Hindlimb muscle (tissue), 1 donor: Measurements from ENCODE around the gene CTNNA3. TPM values are rescaled to one million over a fixed set of nuclear protein-coding genes. Genes with fewer than 3 reads are reported as not detected.

Experiments
- DNase-seq: peaks from one replicate; pipeline ENCODE4 v3.0.0-alpha.2; 2013
- polyA plus RNA-seq: library from polyadenylated mRNA; unstranded; fragments of 120-200 nt; gene quantifications from one replicate; pipeline ENCODE4 v1.2.1, GENCODE V29; 2013; ENCODE audit not compliant: insufficient read length

Gene CTNNA3
- polyA plus RNA-seq, 1 donor = 7.5 TPM

DNA sequence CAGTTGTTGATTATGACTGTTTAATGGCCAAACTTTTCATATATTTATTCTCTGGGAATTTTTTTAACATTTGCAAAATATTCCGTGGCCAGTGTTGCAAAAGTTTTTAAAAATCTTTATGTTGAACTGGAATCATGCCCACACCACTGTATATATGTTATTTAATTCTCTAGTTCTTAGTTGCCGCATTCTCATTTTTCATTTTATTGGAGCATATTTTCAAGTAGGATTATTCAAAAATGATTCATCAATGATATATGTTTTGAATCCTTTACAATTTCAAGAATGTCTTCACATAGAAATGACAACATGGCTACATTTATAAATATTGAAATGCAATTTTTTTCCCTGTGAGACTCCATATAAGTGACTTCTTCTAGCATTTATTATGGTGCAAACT is 958.8 kb downstream of the CTNNA3 start:
- no peak for DNase-seq

DNA sequence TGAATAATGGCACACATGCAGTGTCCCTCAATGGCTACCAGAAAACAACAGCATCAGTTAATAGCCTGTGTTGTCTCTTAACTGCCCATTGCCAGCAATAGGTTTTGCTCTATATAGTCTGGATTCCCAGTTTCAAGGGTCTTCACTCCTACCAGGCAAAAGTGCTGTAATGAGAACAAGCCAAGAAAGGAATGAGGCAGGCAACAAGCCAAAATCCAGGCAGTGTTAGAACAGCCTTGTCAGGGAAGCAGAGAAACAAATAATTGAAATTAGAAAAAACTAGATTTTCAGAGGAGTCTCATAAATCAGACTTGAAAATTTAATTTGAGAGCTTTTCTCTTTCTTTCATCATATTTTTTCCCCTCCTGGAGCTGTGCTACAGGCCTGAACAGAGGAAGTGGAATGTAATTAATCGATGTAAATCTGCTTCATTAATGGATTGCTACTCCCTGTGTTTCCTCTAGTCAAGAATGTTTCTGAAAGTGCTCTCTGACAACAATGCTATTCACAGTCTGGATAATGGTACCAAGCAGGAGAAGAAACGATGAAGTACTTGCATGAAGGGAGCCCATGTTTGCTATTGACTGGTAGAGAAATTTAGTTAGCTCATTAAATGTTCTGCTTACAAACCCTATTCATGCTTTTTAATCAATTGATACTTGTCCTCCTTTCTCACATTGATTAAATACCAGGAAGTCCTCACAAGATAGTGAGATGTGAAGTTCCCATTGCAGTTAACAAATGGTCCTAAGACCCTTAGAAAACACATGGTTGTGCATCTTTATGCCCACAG is 972.2 kb downstream of the CTNNA3 start:
- no peak for DNase-seq

DNA sequence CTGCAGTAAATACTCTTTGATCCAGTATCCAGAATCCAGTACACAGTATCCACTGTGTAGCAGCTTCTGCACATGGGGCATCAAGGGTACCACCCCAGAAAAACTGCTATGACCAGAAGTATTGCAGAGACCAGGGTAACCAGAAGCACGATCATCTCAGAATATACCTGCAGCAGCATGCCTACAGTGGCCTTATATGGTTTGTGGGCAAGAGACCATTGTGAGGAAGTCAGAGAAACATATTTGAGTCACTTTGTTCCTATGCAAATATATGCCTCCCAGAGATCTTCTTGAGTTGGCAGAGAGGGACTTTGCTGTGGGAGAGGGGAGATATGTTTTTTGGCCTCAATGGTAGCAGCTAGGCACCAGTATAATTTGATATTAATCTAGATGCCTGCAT is 976.5 kb downstream of the CTNNA3 start:
- no peak for DNase-seq

DNA sequence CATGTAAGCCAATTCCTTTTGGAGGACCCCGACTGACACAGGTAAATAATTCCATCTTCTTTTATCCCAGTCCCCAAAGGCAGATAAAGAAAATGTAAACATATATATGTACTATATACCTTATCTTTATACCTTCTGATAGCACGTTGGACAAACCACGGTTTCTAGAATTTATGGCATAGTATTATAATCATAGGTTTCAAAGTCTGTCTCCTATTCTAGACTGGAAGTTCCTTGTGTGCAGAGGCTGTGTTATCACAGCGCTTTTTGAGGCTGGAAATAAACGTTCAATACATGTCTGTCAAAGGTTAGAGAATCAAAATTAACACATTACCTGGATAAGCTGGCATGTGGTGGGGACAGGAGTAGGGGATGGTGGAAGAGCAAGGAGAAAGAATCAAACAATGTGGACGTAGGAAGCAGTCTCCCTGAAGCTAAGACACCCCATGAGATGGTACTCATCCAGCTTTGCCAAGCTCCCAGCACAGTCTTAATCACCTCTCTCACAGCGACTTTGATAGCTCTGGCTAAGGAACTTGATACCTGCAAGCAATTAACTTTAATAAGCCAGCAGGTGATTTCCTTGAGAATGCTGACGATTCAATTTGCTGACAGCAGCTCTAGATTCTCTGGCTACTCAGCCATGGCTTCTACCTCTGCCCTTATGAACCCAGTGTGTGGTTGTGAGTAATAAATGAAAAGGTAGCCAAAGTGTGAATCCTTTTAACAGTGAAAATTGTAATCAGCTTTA is 978.6 kb downstream of the CTNNA3 start:
- DNase-seq = no peak

DNA sequence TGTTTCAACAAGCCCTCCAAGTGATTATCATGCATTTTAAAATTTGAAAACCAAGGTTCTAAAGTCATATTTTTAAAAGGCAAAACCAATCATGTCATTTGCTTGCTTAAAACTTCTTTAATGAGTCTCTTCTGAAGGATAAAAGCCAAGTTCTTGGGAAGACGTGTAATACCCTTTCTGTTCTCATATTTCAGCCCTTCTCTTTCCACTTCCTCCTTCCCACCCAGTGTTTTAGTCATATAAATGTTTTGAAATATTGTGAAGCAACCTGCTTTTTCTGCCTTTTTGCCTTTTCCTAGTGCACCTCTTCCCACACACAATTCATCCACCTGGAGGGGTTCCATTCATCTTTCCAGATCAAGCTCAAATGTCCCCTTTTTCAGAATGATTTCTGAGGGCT is 981.3 kb downstream of the CTNNA3 start:
- no peak for DNase-seq

DNA sequence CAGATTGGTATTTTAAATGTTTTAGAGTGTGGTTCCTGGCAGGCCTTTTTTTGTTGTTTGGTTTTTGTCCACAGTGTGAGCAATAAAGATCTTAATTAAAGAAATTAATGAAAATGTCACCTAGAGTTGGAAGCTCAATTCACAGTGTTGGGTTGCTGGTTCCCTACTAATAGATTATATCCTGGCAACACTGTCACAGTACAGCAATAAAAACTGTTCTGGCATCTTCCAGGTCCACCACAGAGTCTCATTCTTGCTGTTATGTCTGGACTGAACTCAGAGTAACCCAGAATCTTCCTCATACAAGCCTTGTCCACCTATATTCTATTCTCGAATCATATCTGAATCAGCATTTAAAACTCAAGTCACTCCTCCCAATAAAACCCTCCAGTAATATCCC is 982.6 kb downstream of the CTNNA3 start:
- no peak for DNase-seq

DNA sequence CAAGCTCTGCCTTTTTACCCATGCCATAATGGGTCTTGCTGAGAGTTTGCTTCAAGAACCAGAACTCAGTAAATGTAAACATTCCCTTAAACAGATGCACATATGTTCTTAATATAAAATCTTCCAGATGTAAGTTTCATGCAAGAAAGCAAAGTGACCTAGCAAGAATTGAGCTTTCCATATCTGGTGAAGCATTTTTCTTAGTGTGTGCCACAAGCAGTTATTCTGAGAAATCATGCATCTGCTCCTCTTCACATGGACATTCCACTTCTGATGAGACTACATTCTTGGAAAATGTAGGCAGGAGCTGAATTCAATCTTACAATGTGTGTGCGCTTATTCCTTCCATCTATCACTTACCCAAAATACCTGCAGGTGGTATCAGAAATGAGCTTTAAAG is 997.9 kb downstream of the CTNNA3 start:
- DNase-seq = peak; percentile 9

DNA sequence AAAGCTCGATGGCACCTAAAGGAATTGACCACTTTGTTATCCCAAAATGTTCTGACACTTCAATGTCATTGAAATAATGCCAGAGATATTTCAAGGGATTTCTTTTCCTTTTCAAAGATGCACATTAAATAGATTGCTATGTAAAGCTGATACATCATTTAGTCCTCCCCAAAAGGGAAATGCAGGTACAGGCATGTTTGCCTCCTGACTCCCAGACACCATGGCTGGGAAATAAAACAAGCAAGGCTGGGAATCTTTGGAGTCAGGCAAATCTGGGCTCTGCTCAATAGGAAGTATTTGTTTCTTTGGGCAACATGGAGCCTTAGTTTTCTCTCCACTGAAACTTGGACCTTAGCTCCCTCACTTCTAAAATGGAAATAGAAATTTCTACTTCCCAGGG is 1000.9 kb downstream of the CTNNA3 start:
- no peak for DNase-seq

DNA sequence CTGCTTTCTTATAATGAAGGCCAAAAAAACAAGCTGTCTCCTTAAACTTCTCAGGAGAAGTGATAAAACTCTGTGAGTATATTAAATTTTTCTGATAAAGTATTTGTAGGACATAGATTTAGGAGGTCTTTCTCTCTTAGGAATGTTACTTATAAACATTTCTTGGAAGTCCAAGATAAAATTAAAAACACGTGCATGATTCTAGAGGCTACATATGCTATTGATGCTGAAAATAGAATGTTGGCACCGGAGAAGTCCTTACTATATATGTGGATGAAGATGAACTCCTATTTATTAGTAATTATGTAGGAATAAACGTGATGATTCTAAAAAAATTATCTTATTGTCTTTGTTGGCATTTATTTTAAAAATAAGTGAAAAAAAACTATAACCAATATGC is 1011.4 kb downstream of the CTNNA3 start:
- peak; percentile 4 for DNase-seq

DNA sequence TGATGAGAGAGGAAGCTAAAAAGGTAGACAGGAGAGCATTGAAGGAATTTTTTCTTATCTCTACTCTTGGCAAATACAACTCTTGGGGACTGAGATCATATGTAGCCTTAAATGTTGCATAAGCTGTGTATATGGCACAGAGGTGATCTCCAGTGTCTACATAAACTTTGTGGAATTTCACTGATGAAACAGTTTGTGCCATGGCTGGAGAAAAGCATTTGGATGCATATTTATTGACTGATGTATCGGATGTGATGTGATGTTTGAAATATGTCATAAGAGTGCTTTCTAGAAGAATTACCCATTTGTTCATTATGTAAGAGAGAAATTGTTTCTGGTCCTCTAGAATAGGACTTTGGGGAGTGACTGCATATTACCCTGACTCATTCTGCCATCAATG is 1015.1 kb downstream of the CTNNA3 start:
- no peak for DNase-seq

DNA sequence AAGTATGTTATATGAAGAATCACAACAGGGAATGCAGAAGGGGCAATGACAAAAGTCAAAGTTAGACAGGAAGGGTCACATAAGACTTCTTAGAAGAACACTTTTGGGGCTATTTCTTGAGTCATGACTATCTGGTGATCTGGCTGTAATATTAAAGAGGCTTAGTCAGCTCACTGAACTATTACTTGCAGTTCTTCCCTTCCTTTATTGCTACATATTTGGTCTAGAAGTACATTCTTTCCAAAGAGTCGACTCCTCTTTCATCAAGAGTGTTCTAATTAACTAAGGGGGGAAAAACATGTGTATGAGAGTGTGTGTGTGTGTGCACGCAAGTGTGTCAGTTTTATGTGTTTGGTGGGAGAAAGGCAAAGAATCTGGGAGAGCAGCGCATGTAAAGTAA is 1017.5 kb downstream of the CTNNA3 start:
- no peak for DNase-seq

DNA sequence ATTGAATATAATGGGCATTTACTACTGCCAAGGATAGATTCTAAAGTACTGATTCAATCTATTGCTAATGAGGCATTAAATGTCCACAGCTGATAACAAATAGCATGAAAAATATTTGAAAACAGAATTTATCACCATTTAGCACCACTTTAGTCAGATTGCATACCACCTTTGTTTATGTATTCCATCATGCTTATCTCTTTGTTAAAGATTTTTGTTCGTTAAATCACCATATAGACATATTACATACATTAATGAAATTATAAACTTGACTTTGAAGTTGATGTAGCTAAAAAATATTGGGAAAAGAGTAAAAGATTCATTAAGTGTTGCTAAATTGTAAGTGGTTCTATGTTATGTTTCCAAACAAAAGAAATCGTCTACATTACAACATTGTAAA is 1022.9 kb downstream of the CTNNA3 start:
- no peak for DNase-seq

DNA sequence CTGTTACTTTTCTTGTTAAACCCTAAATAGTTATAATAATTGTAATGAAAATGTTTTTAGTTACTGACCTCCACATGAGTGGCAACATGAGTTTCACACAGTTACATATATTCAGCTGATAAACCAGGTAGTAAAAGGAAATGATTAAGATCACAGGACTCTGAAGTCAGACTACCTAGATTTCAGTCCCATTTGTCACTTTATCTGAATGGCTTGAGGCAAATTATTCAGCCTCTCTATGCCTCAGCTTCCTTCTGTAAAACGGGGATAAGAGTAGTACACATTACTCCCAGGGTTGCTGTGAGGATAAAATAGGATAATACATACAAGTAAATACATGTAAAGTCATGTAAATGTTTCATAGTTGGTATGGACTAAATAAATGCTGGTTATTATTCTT is 1024.4 kb downstream of the CTNNA3 start:
- no peak for DNase-seq

DNA sequence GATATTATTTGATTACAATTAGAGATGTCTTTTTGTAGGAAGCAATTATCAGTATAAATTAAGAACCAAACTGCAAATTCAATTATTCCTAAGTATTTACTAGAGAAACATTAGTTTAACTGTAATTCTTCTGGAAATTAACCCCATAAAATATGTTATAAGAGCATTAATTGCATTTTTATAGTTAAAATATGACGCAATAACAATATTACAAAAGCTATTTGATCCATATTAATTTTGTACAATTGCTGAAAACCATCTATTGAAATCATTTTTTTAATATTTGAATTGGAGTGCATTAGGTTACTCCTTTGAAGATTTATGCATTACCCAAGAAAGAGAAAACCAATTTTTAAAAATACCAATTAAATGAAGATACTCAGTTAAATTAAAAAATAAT is 1024.9 kb downstream of the CTNNA3 start:
- no peak for DNase-seq

DNA sequence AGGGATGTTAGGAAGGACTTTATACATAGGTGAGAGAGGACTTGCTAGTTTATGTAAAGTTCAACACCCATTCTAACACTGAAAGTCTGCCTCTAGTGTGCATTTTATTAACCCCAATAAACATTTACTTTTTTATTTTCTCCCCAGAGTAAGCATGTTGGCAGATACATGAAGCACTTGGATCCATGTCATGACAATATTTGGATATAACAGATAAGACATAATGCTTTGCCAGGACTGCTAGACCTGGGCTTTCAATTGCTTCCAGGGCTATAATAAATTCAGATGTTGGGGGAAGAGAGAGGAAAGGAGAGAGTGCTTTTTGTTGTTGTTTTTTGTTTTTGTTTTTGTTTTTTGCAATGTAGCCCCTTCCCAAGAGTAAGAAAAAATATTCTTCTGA is 1039.5 kb downstream of the CTNNA3 start:
- no peak for DNase-seq

DNA sequence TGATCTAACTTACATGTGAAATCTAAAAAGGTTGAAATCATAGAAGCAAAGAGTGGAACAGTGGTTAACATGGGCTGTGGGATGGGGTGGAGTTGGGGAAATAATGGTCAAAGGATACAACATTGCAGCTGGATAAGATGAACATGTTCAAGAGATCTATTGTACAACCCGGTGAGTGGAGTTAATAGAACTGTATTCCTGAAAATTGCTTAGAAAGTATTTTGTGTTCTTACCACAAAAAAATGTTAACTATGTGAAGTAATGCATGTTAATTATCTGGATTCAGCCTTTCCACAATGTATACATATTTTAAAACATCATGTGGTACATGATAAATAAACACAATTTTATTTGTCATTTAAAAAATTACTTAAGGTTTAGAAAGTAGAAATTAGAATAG is 1041.1 kb downstream of the CTNNA3 start:
- DNase-seq = no peak

DNA sequence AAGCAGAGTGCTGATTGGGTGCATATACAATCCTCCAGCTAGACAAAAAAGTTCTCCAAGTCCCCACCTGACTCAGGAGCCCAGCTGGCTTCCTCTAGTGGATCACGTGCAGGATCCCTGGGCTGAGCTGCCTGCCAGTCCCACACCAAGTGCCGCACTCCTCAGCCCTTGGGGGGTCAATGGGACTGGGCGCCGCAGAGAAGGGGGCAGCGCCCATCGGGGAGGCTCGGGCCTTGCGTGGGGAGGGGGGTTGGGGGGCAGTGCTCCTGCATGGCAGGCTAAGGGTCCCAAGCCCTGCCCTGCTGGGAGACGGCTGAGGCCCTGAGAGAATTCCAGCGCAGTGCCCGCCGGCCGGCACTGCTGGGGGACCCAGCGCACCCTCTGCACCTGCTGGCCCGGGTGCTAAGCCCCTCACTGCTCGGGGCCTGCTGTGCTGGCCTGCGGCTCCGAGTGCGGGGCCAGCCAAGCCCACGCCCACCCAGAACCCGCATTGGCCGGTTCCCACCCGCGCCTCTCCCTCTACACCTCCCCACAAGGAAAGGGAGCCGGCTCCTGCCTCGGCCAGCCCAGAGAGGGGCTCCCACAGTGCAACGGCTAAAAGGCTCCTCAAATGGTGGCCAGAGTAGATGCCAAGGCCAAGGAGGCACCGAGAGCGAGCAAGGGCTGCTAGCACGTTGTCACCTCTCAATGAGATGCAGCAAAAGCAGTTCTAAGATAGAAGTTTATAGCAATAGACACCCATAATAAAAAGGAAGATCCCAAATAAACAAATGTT is 1044.5 kb downstream of the CTNNA3 start:
- no peak for DNase-seq

DNA sequence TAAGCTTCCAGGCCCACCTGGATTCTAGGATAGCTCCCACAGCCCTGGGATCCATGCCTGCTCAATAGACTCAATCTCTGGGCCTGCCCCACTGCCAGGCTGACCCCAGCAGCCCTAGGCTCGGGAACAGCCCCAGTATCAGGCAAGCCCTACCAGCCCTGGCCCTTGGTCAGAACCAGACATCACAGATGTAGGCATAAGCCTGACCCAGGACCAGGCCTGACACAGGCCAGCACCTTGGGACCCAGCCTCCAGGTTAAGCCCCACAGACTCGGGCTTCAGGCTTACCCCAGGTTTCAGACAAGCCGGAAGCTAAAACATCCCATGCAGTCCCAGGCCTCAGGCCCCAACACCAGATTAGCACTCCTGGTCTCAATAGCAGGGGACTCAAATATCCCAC is 1046.4 kb downstream of the CTNNA3 start:
- no peak for DNase-seq

DNA sequence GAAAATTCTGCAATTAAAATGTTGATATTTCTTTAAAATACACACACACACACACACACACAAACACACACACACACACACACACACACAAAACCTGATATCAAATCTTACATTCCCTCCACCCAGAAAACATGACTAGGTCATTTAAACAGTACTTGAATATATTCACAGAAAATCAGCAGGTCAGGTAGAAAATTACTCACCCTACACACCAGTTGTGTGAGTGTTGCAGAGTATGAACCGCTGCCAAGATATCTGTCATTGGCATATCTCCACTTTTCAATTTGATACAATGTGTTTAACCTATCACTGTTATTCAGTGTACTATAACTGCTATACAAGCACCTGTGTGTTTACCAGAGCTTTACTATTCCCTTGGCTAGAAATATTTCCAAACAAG is 1053.8 kb downstream of the CTNNA3 start:
- no peak for DNase-seq

DNA sequence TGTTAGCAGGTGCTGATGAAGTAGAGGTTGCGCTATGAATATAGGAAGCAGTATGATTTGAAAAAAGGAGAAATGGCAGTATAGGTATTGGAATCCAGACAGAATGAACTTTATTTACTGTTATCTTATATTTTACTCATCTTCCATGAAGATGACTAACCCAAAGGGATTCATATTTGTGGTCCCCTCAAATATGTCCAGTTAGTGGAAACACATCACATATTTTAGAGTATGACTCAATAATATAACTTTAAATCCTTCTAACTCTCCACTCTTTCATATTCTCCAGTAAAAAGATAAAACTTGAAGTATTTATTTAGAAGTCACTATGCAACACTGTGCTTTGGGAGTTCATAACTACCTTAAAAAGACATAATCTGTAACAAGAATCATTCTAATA is 1056.6 kb downstream of the CTNNA3 start:
- DNase-seq = no peak

DNA sequence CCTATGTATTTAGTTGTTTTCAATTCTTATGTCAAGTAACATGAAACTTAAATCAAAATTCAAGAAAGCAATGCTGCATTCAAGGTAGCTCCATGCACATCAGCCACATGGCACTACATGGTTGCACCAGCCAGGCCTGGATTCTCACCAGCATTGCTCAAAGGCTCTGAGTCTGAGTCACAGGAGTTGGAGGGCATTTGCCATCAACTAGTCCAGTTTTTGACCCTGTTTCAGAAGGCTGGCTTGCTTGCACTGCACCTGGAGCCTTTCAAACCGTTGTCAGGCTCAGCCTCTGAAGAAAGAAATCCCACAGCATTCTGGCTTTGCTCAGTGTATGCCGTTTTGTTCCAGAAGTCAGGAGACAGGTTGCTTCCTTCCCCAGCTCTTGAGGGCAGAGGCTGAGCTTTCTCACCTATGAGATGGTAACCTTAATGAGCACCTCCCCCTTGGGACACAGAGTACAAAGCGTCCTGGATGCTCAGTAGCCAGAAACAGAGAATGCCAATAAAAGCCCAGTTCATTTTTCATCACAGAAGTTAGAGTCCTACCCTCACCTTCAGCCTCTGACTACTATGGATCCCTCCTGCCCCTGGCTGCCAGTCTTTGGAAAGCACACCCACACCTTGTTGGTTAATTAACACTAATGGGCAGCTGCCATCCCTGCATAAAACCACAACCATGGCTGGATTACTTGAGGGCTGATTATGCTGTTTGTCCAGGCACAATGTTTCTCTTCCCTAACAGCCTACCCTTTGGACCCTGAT is 1058.5 kb downstream of the CTNNA3 start:
- no peak for DNase-seq

DNA sequence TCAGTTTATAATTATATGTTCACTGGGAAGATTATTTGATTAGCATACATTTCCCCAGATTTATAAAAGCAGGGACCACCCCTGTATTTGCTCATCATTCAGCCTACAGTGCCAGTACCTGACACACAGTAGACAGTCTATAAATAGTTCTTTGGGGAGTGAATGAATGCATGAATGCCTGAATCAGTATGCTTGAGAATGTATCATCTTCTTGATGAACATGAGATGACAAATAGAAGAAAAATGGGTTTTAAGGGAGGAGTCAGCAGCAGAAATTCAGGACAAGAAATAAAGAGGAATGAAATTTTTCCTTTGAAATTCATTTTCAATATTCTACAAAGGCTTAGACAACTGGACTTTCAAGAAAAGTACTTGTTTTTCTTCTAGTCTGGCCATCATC is 1066.0 kb downstream of the CTNNA3 start:
- DNase-seq = no peak

DNA sequence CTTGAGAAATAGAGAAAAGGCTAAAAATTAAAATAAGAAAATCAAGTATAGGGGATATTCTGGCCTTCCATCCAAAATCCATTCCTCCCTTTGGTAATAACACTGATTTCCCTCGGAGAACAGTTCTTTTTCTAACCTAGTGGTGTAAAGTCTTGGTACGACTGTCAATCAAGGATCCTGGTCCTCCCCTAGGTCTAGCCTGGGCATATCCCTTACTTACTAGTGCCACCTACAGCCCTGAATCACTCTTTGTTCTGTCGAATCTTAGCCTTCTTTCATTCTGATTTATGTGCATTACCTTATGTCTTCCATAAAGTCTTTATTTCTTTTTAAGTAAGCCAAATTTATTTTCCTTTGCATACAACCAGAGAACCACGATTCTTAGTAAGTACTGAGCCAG is 1068.8 kb downstream of the CTNNA3 start:
- DNase-seq = no peak
